Lower leg skin (tissue), 3 donors: ENCODE data around the gene SGIP1.

Experiments
- CTCF ChIP-seq, 3 donors: fragments of 450-650 bp; IDR thresholded peaks; one replicate each; pipeline ENCODE4 v1.5.1; 2016; ENCODE audit warnings: antibody characterized with exemption in 3 of 3, mild to moderate bottlenecking in 3 of 3, moderate library complexity in 2 of 3
- POLR2A ChIP-seq, 2 donors: fragments of 450-650 bp; IDR thresholded peaks; one replicate each; pipeline ENCODE4 v1.6.1; 2016 to 2017; ENCODE audit warnings: antibody characterized with exemption in 2 of 2, mild to moderate bottlenecking in 1 of 2, moderate library complexity in 1 of 2

DNA sequence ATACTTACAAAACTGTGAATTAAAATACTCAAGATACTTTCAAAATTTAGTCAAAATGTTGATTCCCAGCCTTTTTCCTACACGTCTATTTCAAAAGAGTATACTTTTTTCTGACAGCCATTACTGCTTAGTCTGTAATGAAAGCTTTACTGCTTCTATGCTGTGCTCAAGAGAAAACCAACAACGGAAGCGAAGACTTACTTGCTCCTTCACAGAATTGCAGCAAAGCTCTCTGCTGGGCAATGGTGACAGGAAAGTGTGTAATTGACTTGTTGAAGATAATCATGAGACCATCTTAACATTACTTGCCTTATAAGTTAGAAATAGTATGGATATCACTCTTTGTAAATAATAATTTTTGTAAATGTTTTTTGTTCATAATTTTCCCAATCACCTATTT lies 216.6 kb downstream of the SGIP1 start:
- no peak for TF ChIP-seq CTCF (IDR thresholded peaks at IDR 0.05)
- no peak for TF ChIP-seq POLR2A (IDR thresholded peaks at IDR 0.05)
